SK-N-SH (cell line): ENCODE data around the gene B4GALNT3.

Experiments used
- CTCF ChIP-seq: fragments of 200-600 bp; sonication (generic); IDR thresholded peaks from 2 replicates; pipeline ENCODE4 v1.6.1; 2017; ENCODE audit warnings: antibody characterized with exemption, mild to moderate bottlenecking, moderate library complexity
- EP300 ChIP-seq, 2 experiments: IDR thresholded peaks; 2 replicates each; pipeline versions ENCODE4 v1.4.0 to v1.6.1; 2012; ENCODE audit warnings: borderline replicate concordance in 1 of 2, low read depth in 1 of 2, low read length in 1 of 2
- EZH2phosphoT487 ChIP-seq: fragments of 200-600 bp; sonication (generic); IDR thresholded peaks from 2 replicates; pipeline ENCODE4 v1.6.1; 2017; ENCODE audit warnings: low read depth, mixed run types, mild to moderate bottlenecking, antibody characterized with exemption, moderate library complexity, borderline replicate concordance
- FOXM1 ChIP-seq: IDR thresholded peaks from 2 replicates; pipeline ENCODE4 v1.4.0; 2012; ENCODE audit warnings: low read depth, mild to moderate bottlenecking
- MAX ChIP-seq: IDR thresholded peaks from 2 replicates; pipeline ENCODE4 v1.4.0; 2012; ENCODE audit warnings: low read depth
- MXI1 ChIP-seq: IDR thresholded peaks from 2 replicates; pipeline ENCODE4 v1.6.1; 2012; ENCODE audit warnings: mild to moderate bottlenecking, low read depth, low read length, improper control_type of control experiment
- NFIC ChIP-seq: IDR thresholded peaks from 2 replicates; pipeline ENCODE4 v1.4.0; 2012; ENCODE audit warnings: borderline replicate concordance
- REST ChIP-seq: IDR thresholded peaks from 2 replicates; pipeline ENCODE4 v1.6.1; 2012; ENCODE audit warnings: mild to moderate bottlenecking, low read depth, low read length, moderate library complexity
- RFX5 ChIP-seq: IDR thresholded peaks from 2 replicates; pipeline ENCODE4 v1.6.1; 2012; ENCODE audit warnings: mild to moderate bottlenecking, improper control_type of control experiment, low read length
- SIN3A ChIP-seq: IDR thresholded peaks from 2 replicates; pipeline ENCODE4 v1.6.1; 2012; ENCODE audit warnings: low read depth, mild to moderate bottlenecking, low read length, moderate library complexity, borderline replicate concordance
- TAF1 ChIP-seq: IDR thresholded peaks from 2 replicates; pipeline ENCODE4 v1.6.1; 2012; ENCODE audit warnings: low read depth, mild to moderate bottlenecking, low read length, moderate library complexity, borderline replicate concordance
- USF2 ChIP-seq: fragments of 150-350 bp; IDR thresholded peaks from 2 replicates; pipeline ENCODE4 v1.6.1; 2017; ENCODE audit warnings: antibody characterized with exemption, low read length, low read depth, borderline replicate concordance
- YY1 ChIP-seq: IDR thresholded peaks from 2 replicates; pipeline ENCODE4 v1.4.0; 2012; ENCODE audit warnings: low read depth, mild to moderate bottlenecking

- TF ChIP-seq TAF1: no peak
- no peak for TF ChIP-seq CTCF
- no peak for TF ChIP-seq EP300 (IDR thresholded peaks at IDR 0.05; ENCODE audit: borderline replicate concordance in 1 of 2, low read depth in 1 of 2, low read length in 1 of 2)
- TF ChIP-seq NFIC: no peak
- no peak for TF ChIP-seq SIN3A
- no peak for TF ChIP-seq YY1
- no peak for TF ChIP-seq MAX
- no peak for TF ChIP-seq MXI1
- TF ChIP-seq EZH2phosphoT487: no peak
- no peak for TF ChIP-seq RFX5
- TF ChIP-seq FOXM1: no peak
- TF ChIP-seq USF2: no peak
- TF ChIP-seq REST: no peak
Observed at GRCh38 chr12:508795-509194, 49.1 kb downstream of the B4GALNT3 start.
